ENCODE results near the gene HOXD11. TPM values are rescaled to one million over a fixed set of nuclear protein-coding genes. Genes with fewer than 3 reads are reported as not detected.

The HOXD11 gene
- total RNA-seq, 1 donor from 2014 or later, result not detected

- no peak for DNase-seq
- Mint-ChIP-seq H3K27ac (ENCODE audit: unreplicated experiment) (no peak overlapping the region), H3K36me3 (ENCODE audit: unreplicated experiment) (peaks cover 5% of the 10 kb centered on the region), H3K4me3 (ENCODE audit: unreplicated experiment) (peak overlapping the region; percentile 12), H3K4me1 (ENCODE audit: low read depth, unreplicated experiment) (no peaks in the 10 kb centered on the region), H3K9me3 (ENCODE audit: unreplicated experiment) (peaks cover 21% of the 10 kb centered on the region), H3K27me3 (ENCODE audit: unreplicated experiment) (peaks cover 42% of the 10 kb centered on the region)
- TF ChIP-seq CTCF (IDR thresholded peaks at IDR 0.05; ENCODE audit: partially characterized antibody, unreplicated experiment), result no peak
These were observed 32.0 kb downstream of the HOXD11 start for GRCh38 chr2:176138923-176139660.

DNA sequence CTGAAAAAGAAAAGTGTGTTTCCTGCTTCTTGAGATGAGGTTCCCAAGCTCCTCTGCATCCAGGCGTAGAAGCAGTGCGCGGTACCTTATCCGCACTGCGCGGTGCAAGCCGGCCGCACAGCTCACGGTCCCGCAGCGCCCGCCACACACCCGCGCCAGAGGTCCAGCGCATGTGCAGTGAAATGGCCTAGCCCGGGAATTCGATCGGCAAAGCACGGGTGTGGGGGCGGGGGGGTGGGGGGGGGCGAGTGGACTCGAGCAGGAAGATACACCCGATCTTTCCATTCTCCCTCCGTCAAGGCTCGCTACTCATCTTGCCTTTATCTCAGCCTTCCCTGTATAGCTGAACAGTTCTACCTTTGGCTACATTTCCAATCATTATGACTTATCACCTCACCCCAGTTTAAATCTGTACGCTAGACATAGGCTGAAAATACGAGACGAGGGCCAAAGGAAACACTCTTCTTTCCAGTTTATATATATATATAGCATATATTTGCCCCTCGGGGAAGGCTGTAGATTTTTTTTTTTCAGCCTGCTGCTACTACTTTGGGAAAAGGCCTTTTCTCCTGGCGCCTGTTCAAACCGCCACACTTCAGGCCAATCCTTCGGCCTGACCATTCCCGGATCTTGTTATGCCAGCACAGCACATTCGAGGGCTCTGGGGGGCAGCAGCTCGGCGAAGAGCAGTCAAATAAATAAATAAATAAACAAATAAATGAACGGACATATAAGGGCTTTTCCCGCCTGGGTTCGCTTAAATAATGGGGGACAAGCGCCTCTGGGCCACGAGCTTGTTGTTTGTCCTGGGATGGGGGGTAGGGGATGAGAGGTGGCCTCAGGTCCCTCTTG is 32.8 kb downstream of the HOXD11 start:
- no peak for DNase-seq
- H3K27me3 Mint-ChIP-seq (ENCODE audit: unreplicated experiment), result peaks cover 39% of the 10 kb centered on the region
- peaks cover 5% of the 10 kb centered on the region for H3K36me3 Mint-ChIP-seq (ENCODE audit: unreplicated experiment)
- H3K9me3 Mint-ChIP-seq (ENCODE audit: unreplicated experiment), result peaks cover 21% of the 10 kb centered on the region
- no peak for TF ChIP-seq CTCF (IDR thresholded peaks at IDR 0.05; ENCODE audit: partially characterized antibody, unreplicated experiment)
- H3K4me3 Mint-ChIP-seq (ENCODE audit: unreplicated experiment), result peak overlapping the region; percentile 12
- H3K27ac Mint-ChIP-seq (ENCODE audit: unreplicated experiment), result no peak overlapping the region
- H3K4me1 Mint-ChIP-seq (ENCODE audit: low read depth, unreplicated experiment), result no peaks in the 10 kb centered on the region

- Mint-ChIP-seq H3K9me3 (ENCODE audit: unreplicated experiment) (peaks cover 19% of the 10 kb centered on the region), H3K4me3 (ENCODE audit: unreplicated experiment) (peak overlapping the region; percentile 10), H3K36me3 (ENCODE audit: unreplicated experiment) (peaks cover 5% of the 10 kb centered on the region), H3K27me3 (ENCODE audit: unreplicated experiment) (peaks cover 40% of the 10 kb centered on the region), H3K27ac (ENCODE audit: unreplicated experiment) (no peak overlapping the region), H3K4me1 (ENCODE audit: low read depth, unreplicated experiment) (no peaks in the 10 kb centered on the region)
- DNase-seq, result peak; percentile 88
- peak; percentile 96 for TF ChIP-seq CTCF (IDR thresholded peaks at IDR 0.05; ENCODE audit: partially characterized antibody, unreplicated experiment)
These were observed 33.6 kb downstream of the HOXD11 start for GRCh38 chr2:176140513-176141317.

GRCh38 chr2:176142281-176142680 is 35.2 kb downstream of the HOXD11 start:
- Mint-ChIP-seq H3K9me3 (ENCODE audit: unreplicated experiment) (peaks cover 19% of the 10 kb centered on the region), H3K27ac (ENCODE audit: unreplicated experiment) (no peak overlapping the region), H3K4me1 (ENCODE audit: low read depth, unreplicated experiment) (no peaks in the 10 kb centered on the region), H3K4me3 (ENCODE audit: unreplicated experiment) (no peak overlapping the region), H3K36me3 (ENCODE audit: unreplicated experiment) (peaks cover 5% of the 10 kb centered on the region), H3K27me3 (ENCODE audit: unreplicated experiment) (peaks cover 37% of the 10 kb centered on the region)
- TF ChIP-seq CTCF (IDR thresholded peaks at IDR 0.05; ENCODE audit: partially characterized antibody, unreplicated experiment), result no peak
- no peak for DNase-seq
